CD14-positive monocyte (primary cell): Measurements from ENCODE around the gene FKBP1A. TPM values are rescaled to one million over a fixed set of nuclear protein-coding genes. Genes with fewer than 3 reads are reported as not detected.

Experiments used
- DNase-seq, 3 donors: peaks; one replicate each; pipeline ENCODE4 v3.0.0-alpha.2; 2011 to 2022
- H2AFZ ChIP-seq: 2 replicates; pipeline ENCODE4 v1.6.0; 2012; ENCODE audit warnings: mild to moderate bottlenecking, low read depth, low read length, inconsistent platforms; ENCODE audit not compliant: insufficient read depth, poor library complexity, severe bottlenecking
- H3K27ac ChIP-seq, 2 donors: 1 replicate in 1 of 2; 2 replicates in 1 of 2; pipeline ENCODE4 v1.5.1; 2012 to 2013; ENCODE audit warnings: low read length in 2 of 2, control low read depth in 1 of 2, inconsistent platforms in 1 of 2, low read depth in 1 of 2, mild to moderate bottlenecking in 1 of 2
- H3K27me3 ChIP-seq, 2 donors: one replicate each; pipeline versions ENCODE4 v1.6.0 to v1.6.1; 2011 to 2013; ENCODE audit warnings: low read length in 2 of 2; ENCODE audit not compliant: control insufficient read depth in 2 of 2, insufficient read depth in 2 of 2
- H3K36me3 ChIP-seq, 2 donors: replicated peaks in 1 of 2; 1 replicate in 1 of 2; 2 replicates in 1 of 2; pipeline versions ENCODE4 v1.5.1 to v1.6.1; 2012 to 2013; ENCODE audit warnings: low read length in 2 of 2, control low read depth in 1 of 2, inconsistent platforms in 1 of 2, mild to moderate bottlenecking in 1 of 2; ENCODE audit not compliant: insufficient read depth in 2 of 2, control insufficient read depth in 1 of 2
- H3K4me1 ChIP-seq, 2 donors: 1 replicate in 1 of 2; 2 replicates in 1 of 2; pipeline versions ENCODE4 v1.5.1 to v1.6.1; 2012 to 2013; ENCODE audit warnings: low read length in 2 of 2, control low read depth in 1 of 2, inconsistent platforms in 1 of 2, mild to moderate bottlenecking in 1 of 2, moderate library complexity in 1 of 2; ENCODE audit not compliant: insufficient read depth in 2 of 2, control insufficient read depth in 1 of 2
- H3K4me2 ChIP-seq: replicated peaks from 2 replicates; pipeline ENCODE3; 2012; ENCODE audit warnings: low read length, moderate library complexity, mild to moderate bottlenecking; ENCODE audit not compliant: poor library complexity, severe bottlenecking; ENCODE audit errors: extremely low read depth
- H3K4me3 ChIP-seq, 3 experiments: fragments of 200-600 bp in 1 of 3; sonication (generic) in 1 of 3; replicated peaks in 1 of 3; 1 replicate in 2 of 3; 2 replicates in 1 of 3; pipeline ENCODE4 v1.5.1; 2011 to 2013; ENCODE audit warnings: low read length in 3 of 3, mild to moderate bottlenecking in 3 of 3, control low read depth in 2 of 3, low read depth in 2 of 3, inconsistent platforms in 1 of 3, moderate library complexity in 1 of 3
- H3K79me2 ChIP-seq: 2 replicates; pipeline ENCODE4 v1.6.0; 2012; ENCODE audit warnings: mild to moderate bottlenecking, control low read depth, inconsistent platforms, low read length, moderate library complexity; ENCODE audit not compliant: insufficient read depth
- H3K9ac ChIP-seq: 2 replicates; pipeline ENCODE4 v1.6.0; 2017; ENCODE audit warnings: low read length, mild to moderate bottlenecking; ENCODE audit not compliant: insufficient read depth, poor library complexity, severe bottlenecking
- H3K9me3 ChIP-seq, 2 donors: replicated peaks in 1 of 2; 1 replicate in 1 of 2; 2 replicates in 1 of 2; pipeline versions ENCODE4 v1.5.1 to v1.6.1; 2012 to 2013; ENCODE audit warnings: low read length in 2 of 2, control low read depth in 1 of 2; ENCODE audit not compliant: control insufficient read depth in 1 of 2, insufficient read depth in 1 of 2
- H4K20me1 ChIP-seq: 2 replicates; pipeline ENCODE4 v1.6.0; 2012; ENCODE audit warnings: mild to moderate bottlenecking, low read length, control low read depth, moderate library complexity; ENCODE audit not compliant: insufficient read depth
- H3K27ac Mint-ChIP-seq, 7 donors: one replicate each; pipeline ENCODE4 v1.8.0; 2020; ENCODE audit warnings: mild to moderate bottlenecking in 7 of 7, mixed read lengths in 7 of 7, moderate library complexity in 6 of 7, inconsistent platforms in 2 of 7
- H3K27me3 Mint-ChIP-seq, 3 donors: one replicate each; pipeline ENCODE4 v1.8.0; 2021 to 2022; ENCODE audit warnings: low read depth in 3 of 3, mild to moderate bottlenecking in 3 of 3, mixed read lengths in 3 of 3, moderate library complexity in 3 of 3, inconsistent platforms in 1 of 3
- H3K36me3 Mint-ChIP-seq, 2 donors: one replicate each; pipeline ENCODE4 v1.8.0; 2020; ENCODE audit warnings: mixed read lengths in 2 of 2, inconsistent platforms in 1 of 2, mild to moderate bottlenecking in 1 of 2
- H3K4me1 Mint-ChIP-seq: one replicate; pipeline ENCODE4 v1.8.0; 2020; ENCODE audit warnings: mild to moderate bottlenecking, mixed read lengths
- H3K4me3 Mint-ChIP-seq, 2 donors: one replicate each; pipeline ENCODE4 v1.8.0; 2020; ENCODE audit warnings: mild to moderate bottlenecking in 2 of 2, mixed read lengths in 2 of 2, moderate library complexity in 1 of 2
- H3K9me3 Mint-ChIP-seq, 7 donors: one replicate each; pipeline ENCODE4 v1.8.0; 2020 to 2022; ENCODE audit warnings: mixed read lengths in 7 of 7, mild to moderate bottlenecking in 6 of 7, moderate library complexity in 6 of 7, inconsistent platforms in 2 of 7
- WGBS: methylation state at CpG from one replicate; pipeline ENCODE4 v1.1.5; 2013; ENCODE audit warnings: missing lambda C conversion rate; ENCODE audit not compliant: insufficient coverage; 5-methylcytosine and 5-hydroxymethylcytosine counted together
- intact Hi-C, 2 donors: fragments of 100-400 bp; cut with micrococcal nuclease; formaldehyde crosslinking; loops; one replicate each; pipeline versions ENCODE4 v1.15.0 to v1.15.1; 2023
- polyA plus RNA-seq, 3 donors: library from polyadenylated mRNA; depleted of rRNA in 1 of 3; unstranded in 2 of 3; stranded (reverse) in 1 of 3; fragments of 300-500 nt in 2 of 3; fragments of >200 nt in 1 of 3; fragmentation: Illumina TruSeq in 2 of 3; gene quantifications; 1 replicate in 2 of 3; 2 replicates in 1 of 3; pipeline ENCODE4 v1.2.3, GENCODE V29; 2012 to 2021
- TF ChIP-seq, protein P1 (sequence below): fragments of 200-600 bp; IDR thresholded peaks from one replicate; pipeline ENCODE4 v1.8.0; 2022; ENCODE audit warnings: antibody characterized with exemption, mild to moderate bottlenecking

Gene FKBP1A
- polyA plus RNA-seq, 3 donors, result 155 to 268 (median 194) TPM

DNA sequence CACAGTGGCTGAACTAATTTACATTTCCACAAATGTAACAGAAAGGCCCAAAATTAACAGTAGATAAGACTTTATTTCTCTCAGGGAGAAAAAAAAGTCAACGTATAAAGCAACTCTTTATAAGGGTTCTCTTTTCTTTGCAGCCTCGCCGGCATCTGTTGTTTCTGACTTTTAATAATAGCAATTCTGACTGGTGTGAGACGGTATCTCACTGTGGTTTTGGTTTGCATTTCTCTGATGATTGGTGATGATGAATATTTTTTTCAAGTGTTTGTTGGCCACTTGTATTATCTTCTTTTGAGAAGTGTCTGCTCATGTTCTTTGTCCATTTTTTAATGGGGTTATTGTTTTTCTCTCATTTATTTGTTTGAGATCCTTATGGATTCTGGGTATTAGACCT, 27.2 kb upstream of the FKBP1A start:
- no peak overlapping the region for H3K4me3 ChIP-seq
- WGBS, result 100% methylated on average over 1 of the region's 4 CpGs

DNA sequence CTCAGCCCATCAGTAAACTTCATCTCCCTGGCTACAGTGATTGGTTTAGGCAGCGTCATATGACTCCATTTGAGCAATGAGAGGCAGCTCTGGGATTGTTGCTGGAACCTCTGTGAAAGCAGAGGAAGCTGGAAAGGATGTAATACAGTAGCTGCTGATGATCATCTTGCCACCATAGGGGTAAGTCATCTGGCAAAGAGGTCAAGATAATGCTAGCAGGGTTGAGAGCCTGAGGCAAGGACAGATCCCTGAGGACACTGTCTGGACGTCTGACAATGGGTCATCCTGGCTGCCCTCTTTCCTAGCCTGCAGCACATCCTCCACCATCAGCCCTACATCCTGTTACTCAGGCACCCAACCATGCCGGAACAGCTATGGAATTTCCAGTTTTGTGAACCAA, 25.5 kb upstream of the FKBP1A start:
- DNase-seq, result no peak
- Mint-ChIP-seq H3K36me3 (no peaks in the 10 kb centered on the region), H3K27me3 (peaks cover 11 to 23% (median 14%) of the 10 kb centered on the region in 3 donors), H3K4me1 (peaks cover 4% of the 10 kb centered on the region), H3K4me3 (no peak overlapping the region), H3K27ac (no peak overlapping the region), H3K9me3 (peaks cover 4 to 19% (median 11%) of the 10 kb centered on the region in 7 donors)
- no peaks in the 10 kb centered on the region for H3K36me3 ChIP-seq
- no peak overlapping the region for H3K27ac ChIP-seq
- no peak overlapping the region for H3K4me2 ChIP-seq
- peaks cover 6 to 7% of the 10 kb centered on the region in 2 donors for H3K27me3 ChIP-seq
- H3K9ac ChIP-seq, result no peak overlapping the region
- WGBS, result 88% methylated on average over 1 of the region's 3 CpGs
- intact Hi-C loops, result no loop called here
- peaks cover 5 to 6% of the 10 kb centered on the region in 2 donors for H3K9me3 ChIP-seq
- TF ChIP-seq, protein P1, sequence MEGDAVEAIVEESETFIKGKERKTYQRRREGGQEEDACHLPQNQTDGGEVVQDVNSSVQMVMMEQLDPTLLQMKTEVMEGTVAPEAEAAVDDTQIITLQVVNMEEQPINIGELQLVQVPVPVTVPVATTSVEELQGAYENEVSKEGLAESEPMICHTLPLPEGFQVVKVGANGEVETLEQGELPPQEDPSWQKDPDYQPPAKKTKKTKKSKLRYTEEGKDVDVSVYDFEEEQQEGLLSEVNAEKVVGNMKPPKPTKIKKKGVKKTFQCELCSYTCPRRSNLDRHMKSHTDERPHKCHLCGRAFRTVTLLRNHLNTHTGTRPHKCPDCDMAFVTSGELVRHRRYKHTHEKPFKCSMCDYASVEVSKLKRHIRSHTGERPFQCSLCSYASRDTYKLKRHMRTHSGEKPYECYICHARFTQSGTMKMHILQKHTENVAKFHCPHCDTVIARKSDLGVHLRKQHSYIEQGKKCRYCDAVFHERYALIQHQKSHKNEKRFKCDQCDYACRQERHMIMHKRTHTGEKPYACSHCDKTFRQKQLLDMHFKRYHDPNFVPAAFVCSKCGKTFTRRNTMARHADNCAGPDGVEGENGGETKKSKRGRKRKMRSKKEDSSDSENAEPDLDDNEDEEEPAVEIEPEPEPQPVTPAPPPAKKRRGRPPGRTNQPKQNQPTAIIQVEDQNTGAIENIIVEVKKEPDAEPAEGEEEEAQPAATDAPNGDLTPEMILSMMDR, result no peak
- H3K4me1 ChIP-seq, result no peaks in the 10 kb centered on the region
- H2AFZ ChIP-seq, result no peak overlapping the region
- no peaks in the 10 kb centered on the region for H4K20me1 ChIP-seq
- H3K79me2 ChIP-seq, result no peaks in the 10 kb centered on the region
- no peak overlapping the region for H3K4me3 ChIP-seq

More for the DNA sequence above, 27.2 kb upstream of the FKBP1A start:
- peaks cover 4 to 19% (median 11%) of the 10 kb centered on the region in 7 donors for H3K9me3 Mint-ChIP-seq
- Histone ChIP-seq H3K27me3 (peaks cover 4 to 6% of the 10 kb centered on the region in 2 donors), H3K9ac (no peak overlapping the region), H4K20me1 (no peaks in the 10 kb centered on the region), H3K36me3 (no peaks in the 10 kb centered on the region), H3K4me1 (peaks cover 0 to 6% of the 10 kb centered on the region in 2 donors), H3K9me3 (peaks cover 5 to 6% of the 10 kb centered on the region in 2 donors), H3K4me2 (no peak overlapping the region), H3K27ac (no peak overlapping the region), H2AFZ (no peak overlapping the region), H3K79me2 (no peaks in the 10 kb centered on the region)
- peaks cover 7% of the 10 kb centered on the region for H3K4me1 Mint-ChIP-seq
- DNase-seq, result no peak
- H3K4me3 Mint-ChIP-seq, result no peak overlapping the region
- no peak overlapping the region for H3K27ac Mint-ChIP-seq
- intact Hi-C loops, result no loop called here
- peaks cover 10 to 19% (median 14%) of the 10 kb centered on the region in 3 donors for H3K27me3 Mint-ChIP-seq
- no peaks in the 10 kb centered on the region for H3K36me3 Mint-ChIP-seq
- TF ChIP-seq, protein P1, result no peak
